Measurements from ENCODE around the gene NFYC.

DNA sequence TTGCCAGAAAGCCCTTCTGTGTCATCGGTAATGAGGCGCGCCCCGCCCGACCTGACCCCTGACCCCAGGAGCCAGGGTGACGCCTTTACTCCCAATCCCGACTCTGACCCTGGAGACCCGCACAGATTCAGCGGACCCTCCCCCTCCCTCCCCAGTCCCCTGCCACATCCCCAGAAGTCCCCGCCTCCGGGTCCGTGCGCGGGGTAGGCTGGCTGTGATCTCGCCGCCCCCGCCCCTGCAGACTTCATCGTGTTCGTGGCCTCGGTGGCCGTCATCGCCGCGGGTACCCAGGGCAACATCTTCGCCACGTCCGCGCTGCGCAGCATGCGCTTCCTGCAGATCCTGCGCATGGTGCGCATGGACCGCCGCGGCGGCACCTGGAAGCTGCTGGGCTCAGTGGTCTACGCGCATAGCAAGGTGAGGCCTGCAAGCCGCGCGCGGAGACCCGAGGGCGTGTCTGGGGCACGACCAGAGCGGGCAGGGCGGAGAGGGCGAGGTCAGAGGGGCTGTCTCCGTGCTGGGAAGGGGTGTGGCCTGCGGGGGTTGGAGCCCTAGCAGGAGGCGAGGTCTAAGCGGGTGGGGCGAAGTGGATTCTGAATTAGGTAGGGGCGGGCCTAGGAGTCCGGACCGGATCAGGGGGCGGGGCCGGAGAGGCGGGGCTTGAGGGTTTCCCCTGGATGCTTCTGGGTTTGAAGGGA is 126.9 kb downstream of the NFYC start:
- TF ChIP-seq CTCF (IDR thresholded peaks at IDR 0.05) (no peak), POLR2A (IDR thresholded peaks at IDR 0.05) (no peak), EP300 (IDR thresholded peaks at IDR 0.05) (no peak)
